Measurements from ENCODE around the gene CYP27C1. TPM values are rescaled to one million over a fixed set of nuclear protein-coding genes. Genes with fewer than 3 reads are reported as not detected.

CYP27C1 gene
- total RNA-seq, 4 donors from 2014 or later, result 0.24 to 0.44 (median 0.37) TPM; not detected in 1

GRCh38 chr2:127175041-127175721 lies 44.9 kb downstream of the CYP27C1 start:
- DNase-seq (ENCODE audit: low spot score), result peak; percentile 44

GRCh38 chr2:127174640-127175039 lies 45.5 kb downstream of the CYP27C1 start:
- ATAC-seq (ENCODE audit: low FRiP score), result no peak
- DNase-seq (ENCODE audit: low spot score), result no peak
- TF ChIP-seq, protein P1, sequence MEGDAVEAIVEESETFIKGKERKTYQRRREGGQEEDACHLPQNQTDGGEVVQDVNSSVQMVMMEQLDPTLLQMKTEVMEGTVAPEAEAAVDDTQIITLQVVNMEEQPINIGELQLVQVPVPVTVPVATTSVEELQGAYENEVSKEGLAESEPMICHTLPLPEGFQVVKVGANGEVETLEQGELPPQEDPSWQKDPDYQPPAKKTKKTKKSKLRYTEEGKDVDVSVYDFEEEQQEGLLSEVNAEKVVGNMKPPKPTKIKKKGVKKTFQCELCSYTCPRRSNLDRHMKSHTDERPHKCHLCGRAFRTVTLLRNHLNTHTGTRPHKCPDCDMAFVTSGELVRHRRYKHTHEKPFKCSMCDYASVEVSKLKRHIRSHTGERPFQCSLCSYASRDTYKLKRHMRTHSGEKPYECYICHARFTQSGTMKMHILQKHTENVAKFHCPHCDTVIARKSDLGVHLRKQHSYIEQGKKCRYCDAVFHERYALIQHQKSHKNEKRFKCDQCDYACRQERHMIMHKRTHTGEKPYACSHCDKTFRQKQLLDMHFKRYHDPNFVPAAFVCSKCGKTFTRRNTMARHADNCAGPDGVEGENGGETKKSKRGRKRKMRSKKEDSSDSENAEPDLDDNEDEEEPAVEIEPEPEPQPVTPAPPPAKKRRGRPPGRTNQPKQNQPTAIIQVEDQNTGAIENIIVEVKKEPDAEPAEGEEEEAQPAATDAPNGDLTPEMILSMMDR (IDR thresholded peaks at IDR 0.05), result no peak

More at GRCh38 chr2:127175041-127175721, 44.9 kb downstream of the CYP27C1 start:
- TF ChIP-seq, protein P1 (IDR thresholded peaks at IDR 0.05), result no peak
- peak; percentile 63 for ATAC-seq (ENCODE audit: low FRiP score)

DNA sequence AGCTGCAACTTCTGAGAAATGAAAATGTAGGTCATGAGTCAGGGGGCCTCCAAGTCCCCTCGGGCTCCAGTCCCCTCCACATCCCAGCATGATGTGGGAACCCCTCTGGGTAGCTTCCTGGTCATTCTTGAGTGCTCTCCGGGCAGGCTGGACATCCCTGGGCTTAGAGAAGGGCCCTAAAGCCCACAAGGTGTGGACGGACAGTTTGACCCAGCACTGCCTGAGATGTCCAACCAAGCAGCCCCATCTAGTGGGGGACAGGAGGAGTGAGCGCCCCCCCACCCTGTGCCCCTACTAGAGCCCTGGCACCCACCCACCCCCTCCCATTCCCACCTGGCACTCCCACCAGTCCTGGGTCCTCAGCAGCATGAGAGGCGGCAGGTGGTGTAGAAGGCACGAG lies 46.0 kb downstream of the CYP27C1 start:
- TF ChIP-seq, protein P1 (IDR thresholded peaks at IDR 0.05), result no peak
- ATAC-seq (ENCODE audit: low FRiP score) (no peak), DNase-seq (ENCODE audit: low spot score) (no peak)

- DNase-seq (ENCODE audit: low spot score) (no peak), ATAC-seq (ENCODE audit: low FRiP score) (no peak)
- TF ChIP-seq, protein P1 (IDR thresholded peaks at IDR 0.05), result no peak
Observed at GRCh38 chr2:127173057-127173456, 47.0 kb downstream of the CYP27C1 start.

GRCh38 chr2:127172306-127172705 lies 47.8 kb downstream of the CYP27C1 start:
- ATAC-seq (ENCODE audit: low FRiP score) (no peak), DNase-seq (ENCODE audit: low spot score) (no peak)
- TF ChIP-seq, protein P1 (IDR thresholded peaks at IDR 0.05), result no peak

- DNase-seq (ENCODE audit: low spot score) (no peak), ATAC-seq (ENCODE audit: low FRiP score) (no peak)
- TF ChIP-seq, protein P1 (IDR thresholded peaks at IDR 0.05), result no peak
Observed at GRCh38 chr2:127170452-127171197, 49.5 kb downstream of the CYP27C1 start.
